Activated naive CD4-positive, alpha-beta T cell (primary cell): ENCODE results near the gene COL4A6.

Source experiments
- DNase-seq, 4 experiments: peaks; one replicate each; lab custom pipeline; 2025; lab: John Stamatoyannopoulos, UW

The COL4A6 gene

DNA sequence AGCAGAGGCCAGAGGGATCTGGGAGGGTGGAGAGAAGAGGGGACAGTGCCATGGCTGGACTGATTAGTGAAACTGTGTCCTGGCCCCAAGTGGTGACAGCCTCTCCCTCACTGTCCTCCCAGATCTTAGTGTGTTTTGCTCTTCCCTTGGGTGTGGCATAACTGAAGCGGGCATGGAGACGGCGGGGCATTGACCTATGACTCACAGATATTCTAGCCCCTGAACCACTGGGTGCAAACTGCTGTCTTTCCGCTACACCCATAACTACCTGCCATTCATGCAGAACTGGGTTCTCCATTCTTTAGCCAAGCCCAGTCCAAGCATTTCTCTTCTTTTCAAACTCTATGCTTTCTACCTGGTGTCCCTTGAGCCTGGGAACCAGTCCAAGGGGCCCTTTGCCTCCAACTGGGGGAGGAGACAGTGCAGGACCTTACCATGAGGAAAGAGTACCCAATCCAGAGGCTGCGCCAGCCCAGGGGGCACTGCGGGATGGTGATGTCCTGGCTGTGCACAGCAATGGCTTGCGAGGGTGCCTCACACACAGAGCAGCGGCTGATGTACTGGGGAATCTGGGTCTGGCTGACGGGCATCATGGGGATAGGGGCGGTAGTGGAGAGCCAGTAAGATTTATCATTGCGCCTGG, 279.1 kb downstream of the COL4A6 start:
- no peak for DNase-seq

- no peak for DNase-seq
Measured at GRCh38 chrX:108157628-108158027, 280.6 kb downstream of the COL4A6 start.

- no peak for DNase-seq
Measured at GRCh38 chrX:108156934-108157466, 281.2 kb downstream of the COL4A6 start.

GRCh38 chrX:108156082-108156481, 282.1 kb downstream of the COL4A6 start:
- DNase-seq, result no peak

DNA sequence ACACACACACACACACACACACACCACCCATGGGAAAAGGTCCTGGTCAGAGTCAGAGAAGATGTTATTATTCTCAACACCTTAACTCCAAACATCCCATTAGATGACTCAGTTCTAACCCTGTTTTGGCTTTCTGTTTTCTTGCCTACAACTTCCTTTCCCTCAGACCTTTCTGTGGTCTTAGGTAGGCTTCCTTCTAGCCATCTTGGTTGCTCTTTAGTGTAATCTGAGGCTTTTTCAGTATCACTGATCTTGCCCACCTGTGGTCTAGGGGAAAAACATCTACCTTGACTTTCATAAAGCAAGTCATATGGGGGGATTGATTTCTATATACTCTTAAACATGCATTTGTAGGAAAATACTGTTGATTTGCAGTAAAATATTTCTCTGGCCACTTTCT, 289.7 kb downstream of the COL4A6 start:
- DNase-seq, result no peak

DNA sequence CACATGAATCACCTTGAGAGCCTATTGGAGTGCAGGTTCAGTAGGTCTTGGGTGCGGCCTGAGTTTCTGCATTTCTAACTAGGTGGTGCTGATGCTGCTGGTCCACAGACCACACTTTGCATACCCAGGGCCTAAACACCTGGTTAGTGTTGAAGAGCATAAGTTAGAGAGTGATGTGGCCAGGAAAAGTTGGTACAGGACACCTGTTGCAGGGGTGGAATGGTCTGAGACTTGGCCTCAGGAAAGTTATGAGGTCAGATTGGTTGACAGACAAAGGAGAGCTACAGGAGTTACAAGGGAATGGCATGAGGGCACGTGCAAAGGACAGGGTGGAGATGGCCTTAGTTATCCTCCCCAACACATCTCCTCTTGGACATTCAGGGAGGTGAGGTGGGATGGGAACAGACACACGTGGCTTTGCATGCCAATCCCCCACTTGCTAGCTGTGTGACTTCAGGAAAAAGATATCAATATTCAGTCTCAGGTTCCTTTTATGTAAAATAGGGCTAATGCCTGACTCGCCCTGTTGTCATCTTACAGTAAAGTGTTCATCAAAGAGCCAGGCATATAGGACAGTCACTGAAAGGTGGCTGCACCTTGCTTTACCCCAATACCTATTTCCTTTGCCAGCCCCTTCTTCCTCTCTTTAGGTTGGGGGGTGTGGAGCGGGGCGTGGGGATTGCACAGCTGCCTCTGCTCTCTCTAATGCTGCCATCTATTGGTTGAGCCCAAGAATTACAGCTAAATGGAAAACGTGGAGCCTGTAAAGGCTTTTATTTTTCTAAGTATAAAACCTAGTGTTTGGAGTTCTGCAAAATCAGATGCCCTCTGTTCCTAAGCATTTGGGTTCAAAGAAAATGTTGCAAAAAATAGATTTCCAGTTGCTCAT, 299.2 kb downstream of the COL4A6 start:
- DNase-seq, result no peak

DNA sequence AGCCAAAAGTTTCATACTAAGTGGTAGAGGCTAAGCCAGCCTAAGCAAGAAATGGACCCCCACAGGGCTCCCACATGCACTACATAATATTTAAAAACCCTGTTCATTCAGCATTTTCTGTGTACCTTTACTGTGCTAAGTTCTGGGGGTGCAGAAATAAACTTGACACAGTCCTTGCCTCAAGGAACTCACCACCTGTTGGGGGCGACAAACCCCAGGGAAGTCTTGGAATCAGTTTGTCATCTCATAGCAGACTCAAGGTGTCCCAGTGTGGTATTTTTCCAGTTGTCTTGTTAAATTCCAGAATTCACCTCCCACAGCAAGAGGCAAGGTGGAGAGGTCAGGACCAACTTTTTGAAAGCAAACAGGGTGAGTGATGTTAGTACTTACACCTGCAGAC, 303.5 kb downstream of the COL4A6 start:
- DNase-seq, result no peak

DNA sequence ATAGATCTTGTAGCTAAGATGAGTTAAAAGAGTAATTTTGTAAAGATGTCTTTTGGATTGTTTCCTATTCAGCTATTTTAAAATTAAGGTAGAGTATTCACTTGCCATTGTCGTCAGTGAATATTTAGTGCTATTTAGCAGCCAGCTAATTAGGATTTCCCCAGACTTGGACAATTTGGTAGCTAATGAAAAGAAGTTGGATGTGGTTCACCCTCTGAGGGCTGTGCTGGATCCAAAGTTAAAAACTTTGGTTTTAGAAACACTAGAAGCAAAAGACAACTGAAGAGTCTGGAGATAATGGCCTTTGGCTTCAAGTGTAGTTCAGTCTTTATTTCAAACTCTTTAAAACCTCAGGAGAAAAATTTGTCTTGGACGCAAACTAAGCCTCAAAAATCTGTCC, 305.3 kb downstream of the COL4A6 start:
- DNase-seq, result no peak

DNA sequence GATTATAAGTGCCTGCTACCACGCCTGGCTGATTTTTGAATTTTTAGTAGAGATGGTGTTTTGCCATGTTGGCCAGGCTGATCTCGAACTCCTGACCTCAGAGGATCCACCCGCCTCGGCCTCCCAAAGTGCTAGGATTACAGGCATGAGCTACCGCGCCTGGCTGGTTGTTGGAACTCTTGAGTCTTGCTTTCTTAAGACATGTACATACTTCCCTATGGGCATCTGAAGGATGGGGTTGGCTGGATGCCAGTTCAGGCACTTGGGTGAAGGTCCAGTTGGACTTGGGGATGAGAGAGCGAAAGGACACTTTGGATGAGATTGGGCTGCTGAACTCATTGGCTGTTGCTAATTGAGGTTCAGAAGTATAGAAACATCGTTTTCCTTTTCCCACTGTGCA, 306.2 kb downstream of the COL4A6 start:
- no peak for DNase-seq

GRCh38 chrX:108131471-108131870, 306.8 kb downstream of the COL4A6 start:
- DNase-seq, result no peak

DNA sequence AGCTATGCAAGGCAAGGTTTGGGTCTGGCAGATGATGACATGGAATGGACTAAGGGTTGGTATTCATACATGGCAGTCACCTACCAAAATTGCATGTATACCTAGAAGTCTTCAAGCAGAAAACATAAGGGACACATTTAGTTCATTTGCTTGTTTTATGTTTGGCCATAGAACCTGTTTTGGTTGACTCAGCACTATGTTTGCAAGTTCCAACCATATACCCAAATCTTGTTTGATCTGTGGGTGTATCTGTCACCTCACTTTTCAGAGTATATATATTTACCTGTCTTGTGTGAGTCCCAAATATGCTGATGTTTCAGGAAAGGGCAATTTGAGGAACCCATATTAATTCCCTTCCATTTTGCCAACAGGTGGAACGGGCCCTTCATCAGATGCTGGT, 307.3 kb downstream of the COL4A6 start:
- no peak for DNase-seq

- no peak for DNase-seq
Measured at GRCh38 chrX:108127152-108127551, 311.1 kb downstream of the COL4A6 start.

DNA sequence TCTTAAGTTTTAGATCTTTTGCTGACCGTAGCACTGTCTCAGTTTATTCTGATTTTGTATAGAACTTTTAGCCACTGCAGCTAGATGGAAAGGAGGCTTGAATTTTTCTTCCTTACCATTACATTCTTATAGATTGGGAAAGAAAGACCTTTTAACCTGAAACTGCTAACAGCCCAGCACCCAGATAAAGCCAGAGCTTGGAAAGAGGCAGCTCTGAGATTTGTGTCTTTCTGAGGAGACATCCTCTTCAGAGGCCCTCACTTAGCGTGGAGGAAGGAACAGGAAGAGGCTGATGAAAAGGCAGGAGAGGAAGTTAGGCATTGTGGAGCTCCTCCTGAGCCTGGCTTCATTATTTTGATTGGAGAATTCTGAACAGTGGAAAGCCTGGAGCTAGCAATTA, 311.6 kb downstream of the COL4A6 start:
- DNase-seq, result no peak

- DNase-seq, result no peak
Measured at GRCh38 chrX:108123591-108124366, 314.4 kb downstream of the COL4A6 start.

GRCh38 chrX:108122748-108123147, 315.5 kb downstream of the COL4A6 start:
- no peak for DNase-seq

DNA sequence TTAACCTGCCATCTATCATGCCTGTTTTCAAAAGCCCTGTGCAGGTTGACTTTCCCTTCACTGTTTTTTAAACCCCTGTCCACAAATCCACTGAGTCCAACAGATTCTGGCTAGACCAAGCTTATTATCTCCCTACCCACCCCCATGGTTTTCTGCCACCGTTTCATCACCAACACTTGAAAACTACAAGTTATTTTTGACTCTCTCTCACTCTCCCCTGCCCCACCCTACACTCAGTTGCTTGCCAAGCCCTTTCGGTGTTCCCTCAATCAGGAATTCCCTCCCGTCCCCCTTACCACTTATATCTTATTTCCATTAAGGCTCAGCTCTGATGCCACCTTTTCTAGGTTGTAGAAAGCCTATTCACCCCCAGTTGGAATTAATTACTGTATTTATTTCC, 316.9 kb downstream of the COL4A6 start:
- no peak for DNase-seq

- no peak for DNase-seq
Measured at GRCh38 chrX:108117988-108118387, 320.2 kb downstream of the COL4A6 start.

DNA sequence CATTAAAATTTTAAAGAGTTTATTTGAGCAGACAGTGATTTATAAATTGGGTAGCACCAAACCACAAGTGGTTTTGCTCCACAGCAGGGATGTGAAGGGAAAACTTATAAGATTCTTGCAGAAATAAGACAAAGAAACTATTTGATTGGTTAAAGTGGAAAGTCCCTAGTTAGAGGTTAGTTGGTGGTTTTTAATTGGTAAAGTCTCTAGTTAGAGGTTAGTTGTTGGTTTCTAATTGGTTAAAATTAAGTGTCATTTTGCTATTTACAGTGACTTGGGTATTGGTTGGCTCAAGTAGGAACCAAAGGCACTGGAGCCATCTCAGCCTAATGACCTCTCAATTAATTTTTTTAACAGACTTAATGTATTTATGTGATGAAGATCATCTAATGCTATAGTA, 323.7 kb downstream of the COL4A6 start:
- no peak for DNase-seq
